OCI-M2 (cell line): ENCODE data around the gene ADIPOR2.
"Not testable (repeated sequence)": the region's sequence is repeated elsewhere in the genome, so short reads cannot be mapped to it uniquely, and the experiment has no call there.

Source experiments
- DNase-seq: peaks from one replicate; lab custom pipeline; 2025; ENCODE audit not compliant: unreplicated experiment; lab: John Stamatoyannopoulos, UW

The ADIPOR2 gene

DNA sequence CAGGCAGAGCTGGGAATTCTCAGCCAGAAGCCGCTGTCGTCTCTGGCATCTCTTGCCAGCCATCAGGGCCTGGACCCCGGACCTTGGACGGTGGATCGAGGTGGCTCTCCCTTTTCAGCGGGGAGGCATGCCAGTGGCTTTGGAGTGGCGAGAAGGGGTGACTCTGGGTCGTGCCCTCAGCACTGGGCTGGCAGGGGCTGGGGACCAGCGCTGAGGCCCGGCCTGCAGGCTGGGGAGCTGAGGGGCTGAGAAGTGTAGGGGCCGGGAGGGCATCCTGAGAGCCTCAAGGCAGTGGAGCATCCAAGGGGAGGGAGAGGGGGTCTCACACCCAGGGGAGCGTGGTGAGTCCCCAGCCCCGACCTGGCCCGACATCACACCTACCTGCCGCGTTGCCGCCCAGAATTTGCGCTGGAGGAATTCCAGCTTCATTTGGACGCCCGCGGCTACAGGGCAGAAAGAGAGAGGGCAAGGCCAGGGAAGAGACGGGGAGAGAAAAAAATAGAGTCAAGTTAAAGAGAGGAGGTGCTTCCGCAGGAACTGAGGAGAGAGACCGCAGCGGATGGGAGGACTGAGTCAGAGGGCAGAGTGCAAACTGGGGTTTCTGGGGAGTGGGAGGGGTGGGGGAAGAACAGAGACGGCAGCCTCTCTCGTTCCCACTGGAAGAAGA, 120.5 kb downstream of the ADIPOR2 start:
- no peak for DNase-seq

DNA sequence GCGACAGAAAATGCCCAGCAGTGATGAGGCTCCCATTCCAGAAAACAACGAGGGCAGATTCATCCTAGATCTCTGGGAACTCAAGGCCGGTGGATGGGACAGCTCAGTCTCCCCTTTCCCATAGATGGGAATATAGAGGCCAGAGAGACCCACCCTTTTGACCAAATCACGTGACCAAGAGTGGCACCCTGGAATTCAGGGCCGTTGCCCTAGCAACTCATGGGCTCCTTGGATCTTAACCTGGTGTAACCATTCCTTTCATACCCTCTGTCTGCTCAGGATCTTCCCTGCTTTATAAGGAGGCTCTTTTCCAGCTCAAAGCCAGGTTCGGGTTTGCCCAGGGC, 121.0 kb downstream of the ADIPOR2 start:
- DNase-seq, result no peak

DNA sequence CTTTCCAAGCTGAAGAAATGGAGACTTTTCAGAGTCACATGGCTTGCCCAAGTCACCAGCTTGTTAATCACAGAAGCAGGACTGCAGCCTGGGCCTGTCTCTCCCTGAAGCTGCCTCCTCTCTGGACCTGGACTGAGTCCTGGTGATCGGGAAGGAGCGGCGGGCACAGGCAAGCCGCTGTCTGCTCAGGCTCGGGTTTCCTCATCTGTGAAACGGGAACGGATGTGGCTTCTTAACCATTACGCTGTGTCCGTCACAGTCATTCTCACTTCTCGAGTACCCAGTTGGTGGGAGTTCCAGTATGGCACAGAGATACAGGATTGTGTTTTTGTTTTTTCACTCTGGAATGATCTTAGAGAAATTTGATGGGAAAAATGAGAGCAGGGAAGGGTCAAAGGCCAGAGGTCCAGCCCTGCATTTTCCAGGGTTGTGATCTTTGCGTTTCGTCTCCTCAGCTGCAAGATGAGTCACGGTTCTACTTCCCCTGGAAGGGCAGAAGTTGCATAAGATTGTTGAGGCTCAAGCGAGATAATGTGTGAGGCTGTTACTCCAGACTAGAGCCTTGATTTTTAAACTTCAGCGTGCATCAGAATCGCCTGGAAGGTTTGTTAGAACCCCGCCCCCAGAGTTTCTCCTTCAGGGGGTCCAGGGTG, 121.9 kb downstream of the ADIPOR2 start:
- no peak for DNase-seq

DNA sequence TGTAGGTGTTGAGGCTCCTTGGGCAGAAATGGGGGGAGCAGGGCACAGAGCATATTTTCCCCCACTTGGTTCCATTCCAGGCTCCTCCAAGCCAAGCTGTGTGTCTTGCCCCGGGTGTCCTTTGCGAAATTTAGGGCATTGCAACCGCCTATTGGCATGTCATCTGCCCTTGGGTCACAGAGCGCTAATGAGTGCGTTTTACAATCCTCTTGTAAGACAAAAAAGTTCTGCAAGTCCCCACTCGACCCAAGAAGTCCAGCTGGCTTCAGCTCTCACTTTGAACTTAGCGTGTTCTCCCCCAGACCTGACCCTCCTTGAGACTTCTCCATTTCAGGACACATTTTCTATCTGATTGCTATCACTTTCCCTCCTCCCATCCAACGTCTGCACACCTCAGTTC, 123.4 kb downstream of the ADIPOR2 start:
- no peak for DNase-seq

DNA sequence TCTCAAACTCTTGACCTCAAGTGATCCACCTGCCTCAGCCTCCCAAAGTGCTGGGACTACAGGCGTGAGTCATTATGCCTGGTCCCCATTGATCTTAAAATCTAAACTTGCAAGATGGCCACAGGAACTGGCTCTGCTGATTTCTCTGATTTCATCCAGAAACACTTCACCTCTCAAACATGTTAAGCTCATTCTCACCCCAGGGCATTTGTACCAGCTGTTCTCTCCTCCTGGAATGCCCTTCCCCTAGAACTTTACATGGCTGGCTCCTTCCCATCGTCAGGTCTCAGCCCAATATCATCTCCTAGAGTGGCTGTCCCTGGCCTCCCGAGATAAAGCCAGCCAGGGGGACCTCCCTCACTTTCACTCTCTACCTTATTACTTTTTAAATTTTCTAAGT, 124.2 kb downstream of the ADIPOR2 start:
- no peak for DNase-seq

DNA sequence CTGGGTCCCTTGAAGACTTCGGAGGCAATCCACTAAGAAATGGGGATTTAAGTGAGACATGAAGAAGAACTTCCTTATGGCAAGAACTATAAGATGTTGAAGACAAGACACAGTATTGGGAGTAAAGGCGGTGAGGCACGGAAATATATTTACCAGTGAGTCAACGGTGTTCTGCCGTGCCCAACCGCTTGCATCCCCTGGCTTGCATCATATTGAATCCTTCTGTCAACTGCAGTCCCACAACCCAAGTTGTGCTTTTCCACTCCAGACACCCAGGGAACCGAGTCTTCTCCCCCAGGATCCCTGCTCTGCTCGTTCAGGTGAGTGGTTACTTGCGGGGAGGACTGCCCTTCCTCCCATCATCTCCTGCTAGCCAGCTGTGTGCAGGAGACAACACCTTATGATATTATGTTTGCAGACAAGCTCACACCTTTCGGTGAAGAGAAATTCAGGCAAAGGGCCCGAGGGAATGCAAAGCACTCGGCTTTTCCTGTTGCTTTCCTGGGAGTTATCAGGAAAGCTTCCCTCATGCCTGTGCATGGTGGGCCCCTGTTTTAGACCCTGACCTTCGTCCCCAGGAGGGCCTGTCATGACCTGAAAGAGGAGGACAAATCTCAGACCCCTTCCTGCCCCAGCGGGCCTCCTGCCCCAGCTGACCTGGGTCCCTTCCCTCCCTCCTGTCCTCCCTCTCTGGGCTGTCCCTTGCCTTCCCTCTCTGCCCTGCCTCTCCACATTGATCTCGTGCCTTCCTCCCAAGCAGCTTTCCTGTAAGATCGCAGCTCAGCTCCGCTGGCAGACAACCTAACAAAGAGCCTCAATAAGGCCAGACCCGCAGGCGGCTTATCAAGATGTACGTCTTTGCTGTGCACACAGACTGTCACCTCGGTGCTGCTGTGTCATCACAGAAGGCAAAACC, 125.2 kb downstream of the ADIPOR2 start:
- no peak for DNase-seq

DNA sequence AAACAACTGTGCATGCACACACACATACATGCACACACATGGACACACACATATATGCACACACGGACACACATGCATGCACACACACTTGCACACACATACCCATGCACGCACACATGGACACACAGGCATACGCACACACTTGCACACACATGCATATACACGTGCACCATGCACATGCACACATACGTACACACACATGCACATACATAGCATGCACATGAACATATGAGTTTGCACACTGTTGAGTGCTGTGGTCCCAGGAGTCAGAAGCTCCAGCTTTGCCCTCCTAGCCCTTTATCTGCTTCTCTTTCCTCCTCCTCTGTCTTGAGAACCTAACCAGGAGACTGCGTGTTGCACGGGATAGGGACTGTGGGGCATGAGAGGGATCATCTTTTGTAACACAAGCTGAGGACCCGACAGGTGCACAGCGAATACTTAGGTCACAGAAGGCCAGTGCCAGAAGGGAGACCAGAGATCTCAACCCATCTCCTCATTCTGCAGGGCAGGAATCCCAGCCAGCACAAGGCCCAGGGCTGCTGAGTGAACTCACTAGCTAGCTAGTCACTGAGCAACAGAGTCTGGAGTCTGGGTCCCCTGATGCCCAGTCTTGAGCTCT, 126.0 kb downstream of the ADIPOR2 start:
- DNase-seq, result no peak

DNA sequence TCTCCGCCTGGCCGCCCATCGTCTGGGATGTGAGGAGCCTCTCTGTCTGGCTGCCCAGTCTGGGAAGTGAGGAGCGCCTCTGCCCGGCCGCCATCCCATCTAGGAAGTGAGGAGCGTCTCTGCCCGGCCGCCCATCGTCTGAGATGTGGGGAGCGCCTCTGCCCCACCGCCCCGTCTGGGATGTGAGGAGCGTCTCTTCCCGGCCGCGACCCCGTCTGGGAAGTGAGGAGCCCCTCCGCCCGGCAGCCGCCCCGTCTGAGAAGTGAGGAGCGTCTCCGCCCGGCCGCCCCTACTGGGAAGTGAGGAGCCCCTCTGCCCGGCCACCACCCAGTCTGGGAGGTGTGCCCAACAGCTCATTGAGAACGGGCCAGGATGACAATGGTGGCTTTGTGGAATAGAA, 127.1 kb downstream of the ADIPOR2 start:
- not testable (repeated sequence) for DNase-seq

DNA sequence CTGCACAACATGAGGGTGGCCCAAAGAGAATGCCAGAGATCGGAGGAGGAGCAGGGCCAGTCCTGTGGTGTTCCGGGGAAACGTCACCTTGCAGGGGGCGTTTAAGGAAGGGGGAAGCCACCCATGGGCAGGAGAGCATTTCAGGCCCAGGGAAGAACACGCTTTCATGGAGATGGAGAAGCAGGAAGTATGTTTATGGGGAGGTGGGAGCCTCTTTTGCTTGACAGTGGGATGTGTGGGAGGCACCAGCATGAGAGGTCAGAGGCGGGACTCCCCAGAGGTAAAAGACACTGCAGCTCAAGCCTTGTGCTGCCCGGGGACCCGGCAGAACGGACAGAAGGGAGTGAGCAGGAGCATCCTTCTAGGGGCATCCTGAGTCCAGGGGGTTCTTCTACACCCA, 128.2 kb downstream of the ADIPOR2 start:
- DNase-seq, result no peak

DNA sequence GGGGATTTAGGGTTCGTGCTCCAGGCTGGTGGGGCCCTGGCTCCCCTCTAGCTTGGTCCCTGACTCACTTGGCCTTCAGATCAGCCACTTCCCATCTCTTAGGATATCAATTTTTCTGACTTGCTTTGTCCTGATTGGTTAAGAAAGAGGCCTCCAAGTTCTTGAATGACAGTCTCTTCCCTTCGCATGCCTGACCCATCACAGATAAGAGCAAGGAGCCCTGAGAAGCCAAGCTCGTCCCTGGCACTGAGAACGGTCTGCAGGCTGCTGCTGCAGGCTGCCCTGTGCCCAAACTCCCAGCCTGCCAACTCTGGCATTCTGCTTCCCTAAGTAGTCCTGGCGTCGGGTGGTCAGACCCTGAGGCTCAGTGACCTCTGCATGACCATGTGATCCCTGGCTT, 128.7 kb downstream of the ADIPOR2 start:
- no peak for DNase-seq

DNA sequence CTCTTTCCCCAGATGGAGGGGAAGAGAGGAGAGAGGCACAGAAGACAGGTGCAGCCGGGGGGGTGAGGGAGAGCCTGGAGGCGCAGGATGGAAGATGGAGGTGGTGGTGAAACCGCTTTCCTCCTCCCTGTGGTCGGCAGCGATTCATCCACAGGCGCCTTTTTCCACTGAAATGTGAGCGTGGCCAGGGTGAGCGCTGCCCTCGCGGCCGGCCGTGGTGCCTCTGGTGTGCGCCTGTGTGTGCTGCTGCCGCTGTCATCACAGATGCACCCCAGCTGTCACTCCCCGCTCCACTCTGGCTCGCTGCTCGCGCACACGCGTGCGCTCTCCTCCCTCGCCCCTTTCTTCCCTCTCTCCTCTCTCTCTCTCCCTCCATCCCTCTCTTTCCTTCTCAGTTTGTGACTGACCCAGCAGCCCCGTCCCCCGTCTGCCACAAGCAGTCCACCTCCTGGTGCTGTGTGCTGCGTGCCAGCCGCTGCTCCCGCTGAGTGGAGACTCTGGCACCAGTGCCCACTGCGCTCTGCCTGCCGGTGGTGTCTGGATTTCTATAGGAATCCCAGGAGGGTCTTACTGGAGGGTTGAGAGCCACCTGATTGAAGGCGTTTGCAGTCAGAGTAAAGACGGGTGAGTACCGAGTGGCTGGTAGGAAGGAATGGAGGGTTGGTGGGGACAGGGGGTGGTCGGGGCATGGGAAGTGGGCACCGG, 129.5 kb downstream of the ADIPOR2 start, which contains the start of gene LRTM2:
Gene LRTM2, plus strand, starts transcription at position 375 of the 705 bp plus-strand sequence. CDS start 7,584 bp downstream, outside the sequence.
- no peak for DNase-seq

DNA sequence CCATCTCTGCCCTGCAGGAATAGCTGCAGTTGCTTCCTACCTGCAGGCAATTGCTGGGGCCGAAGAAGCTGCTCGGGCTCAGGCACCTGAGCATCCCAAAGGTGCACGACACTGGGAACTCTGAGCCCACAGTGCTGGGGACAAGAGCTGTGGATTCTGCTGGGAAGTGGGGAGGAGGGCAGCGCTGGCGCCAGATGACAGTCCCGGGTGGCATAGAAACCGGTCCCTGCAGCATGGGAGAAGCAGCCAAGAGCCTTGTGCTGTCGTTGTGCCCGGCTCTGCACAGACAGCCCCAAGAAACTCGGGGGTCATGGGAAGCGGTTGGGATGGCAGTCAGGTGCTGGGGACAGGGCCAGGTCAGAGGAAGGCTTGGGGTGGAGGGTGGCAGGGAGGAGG, 130.0 kb downstream of the ADIPOR2 start:
- DNase-seq, result no peak

DNA sequence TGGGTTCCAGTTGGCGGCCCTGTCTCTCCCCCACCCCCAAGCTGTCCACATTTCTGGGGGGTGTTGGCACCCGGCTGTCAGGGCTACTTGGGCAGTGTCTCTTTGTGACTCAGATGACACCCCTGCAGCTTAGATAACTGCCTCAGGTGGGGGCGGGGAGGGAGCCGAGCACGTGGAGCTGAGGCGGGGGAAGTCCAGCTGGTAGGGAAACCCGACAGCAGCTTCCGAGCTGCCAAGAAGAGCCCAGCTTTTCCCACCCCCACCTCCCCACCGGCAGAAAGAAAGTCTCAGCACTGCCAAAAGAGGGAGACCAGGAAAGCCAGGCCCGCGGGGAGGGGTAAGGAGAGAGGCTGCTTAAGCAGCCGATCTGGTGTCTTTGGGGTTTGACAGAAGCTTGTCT, 130.9 kb downstream of the ADIPOR2 start:
- DNase-seq, result no peak

DNA sequence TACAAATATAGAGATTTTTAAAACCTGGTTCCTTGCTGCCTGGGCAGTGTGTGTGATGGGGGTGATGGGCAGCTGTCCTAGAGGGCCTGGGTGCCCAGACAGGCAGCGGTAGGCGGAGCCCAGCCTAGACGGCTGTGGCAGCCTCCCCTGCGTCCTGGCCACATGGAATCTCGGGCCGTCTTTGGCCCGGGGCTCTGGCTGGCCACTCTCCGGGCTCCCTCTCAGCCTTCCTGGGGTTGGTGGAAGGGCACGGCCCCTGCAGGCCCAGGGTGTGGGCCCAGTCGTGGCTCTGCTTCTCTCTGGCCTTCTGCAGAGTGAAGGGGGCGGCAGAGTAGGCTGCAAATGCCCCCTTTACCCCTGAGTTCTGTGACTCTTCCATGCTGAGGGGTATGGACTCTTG, 131.8 kb downstream of the ADIPOR2 start:
- DNase-seq, result no peak

DNA sequence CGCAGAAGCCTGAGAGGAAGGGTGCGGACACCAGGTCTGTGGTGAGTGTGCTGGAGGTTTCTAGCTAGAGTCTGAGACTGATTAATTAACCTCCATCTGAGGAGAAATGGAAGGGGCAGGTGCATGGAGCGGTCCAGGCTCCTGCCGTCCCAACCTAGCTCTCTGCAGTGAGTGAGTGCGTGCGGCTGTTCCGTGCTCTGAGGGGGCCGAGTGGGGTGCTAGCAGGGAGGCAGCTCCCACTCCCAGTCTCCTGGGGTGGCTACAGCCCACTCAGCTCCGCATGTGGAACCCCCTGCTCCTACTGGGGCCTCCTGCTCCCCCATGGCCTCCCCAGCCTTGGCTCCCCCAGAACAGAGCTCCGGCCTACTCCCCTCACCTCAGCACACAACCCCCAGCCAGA, 132.4 kb downstream of the ADIPOR2 start:
- no peak for DNase-seq

DNA sequence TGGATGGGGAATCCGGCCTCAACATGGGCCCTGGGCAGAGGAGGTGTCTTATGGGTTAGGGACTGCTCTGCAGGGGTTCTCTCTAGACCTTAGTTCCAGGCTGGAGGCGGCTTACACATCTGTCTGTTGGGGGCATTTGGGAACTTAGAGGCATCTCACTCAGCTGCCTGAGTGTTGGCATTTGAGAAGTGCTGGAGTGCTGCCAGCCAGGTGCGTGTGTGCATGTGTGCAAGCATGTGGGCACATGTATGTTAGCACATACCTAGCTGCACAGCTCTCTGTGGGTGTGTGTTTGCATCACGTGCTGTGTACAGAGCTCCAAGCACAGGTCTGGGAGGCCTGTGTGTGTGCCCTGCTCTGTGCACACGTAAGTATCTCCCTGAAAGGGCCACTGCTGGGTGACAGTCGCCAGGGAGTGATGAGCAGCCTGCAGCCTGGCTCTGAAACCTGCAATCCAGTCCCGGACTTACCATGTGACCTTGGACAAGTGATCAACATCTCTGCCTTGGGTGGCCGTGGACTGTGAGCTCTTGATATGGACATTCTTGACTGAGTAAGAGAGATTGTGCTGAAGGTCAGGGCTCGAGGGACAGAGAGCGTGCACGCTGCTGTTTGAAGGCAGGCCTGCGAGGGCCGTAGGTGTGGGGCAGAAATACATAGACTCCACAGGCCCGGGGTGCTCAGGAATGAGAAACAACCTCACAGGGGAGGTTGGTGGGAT, 134.7 kb downstream of the ADIPOR2 start:
- no peak for DNase-seq

DNA sequence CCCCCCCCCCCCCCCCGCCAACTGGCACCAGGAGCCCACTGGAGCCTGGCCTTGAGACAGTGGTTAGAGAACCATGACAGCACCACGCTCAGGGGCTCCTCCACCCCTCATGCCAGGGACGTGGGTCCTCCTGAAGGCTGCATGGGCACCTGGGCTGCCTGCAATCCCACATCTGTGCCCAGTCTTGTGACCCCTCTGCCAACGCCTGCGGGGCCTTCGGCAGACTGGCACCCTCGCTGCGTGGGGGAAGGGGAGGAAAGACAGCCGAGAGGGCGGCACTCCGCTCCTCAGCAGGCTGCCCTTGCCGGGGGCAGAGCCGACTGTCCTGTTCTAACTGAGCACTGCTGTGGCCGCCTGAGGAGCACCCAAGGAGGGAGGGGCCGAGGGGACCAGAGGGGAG, 135.5 kb downstream of the ADIPOR2 start:
- DNase-seq, result no peak

DNA sequence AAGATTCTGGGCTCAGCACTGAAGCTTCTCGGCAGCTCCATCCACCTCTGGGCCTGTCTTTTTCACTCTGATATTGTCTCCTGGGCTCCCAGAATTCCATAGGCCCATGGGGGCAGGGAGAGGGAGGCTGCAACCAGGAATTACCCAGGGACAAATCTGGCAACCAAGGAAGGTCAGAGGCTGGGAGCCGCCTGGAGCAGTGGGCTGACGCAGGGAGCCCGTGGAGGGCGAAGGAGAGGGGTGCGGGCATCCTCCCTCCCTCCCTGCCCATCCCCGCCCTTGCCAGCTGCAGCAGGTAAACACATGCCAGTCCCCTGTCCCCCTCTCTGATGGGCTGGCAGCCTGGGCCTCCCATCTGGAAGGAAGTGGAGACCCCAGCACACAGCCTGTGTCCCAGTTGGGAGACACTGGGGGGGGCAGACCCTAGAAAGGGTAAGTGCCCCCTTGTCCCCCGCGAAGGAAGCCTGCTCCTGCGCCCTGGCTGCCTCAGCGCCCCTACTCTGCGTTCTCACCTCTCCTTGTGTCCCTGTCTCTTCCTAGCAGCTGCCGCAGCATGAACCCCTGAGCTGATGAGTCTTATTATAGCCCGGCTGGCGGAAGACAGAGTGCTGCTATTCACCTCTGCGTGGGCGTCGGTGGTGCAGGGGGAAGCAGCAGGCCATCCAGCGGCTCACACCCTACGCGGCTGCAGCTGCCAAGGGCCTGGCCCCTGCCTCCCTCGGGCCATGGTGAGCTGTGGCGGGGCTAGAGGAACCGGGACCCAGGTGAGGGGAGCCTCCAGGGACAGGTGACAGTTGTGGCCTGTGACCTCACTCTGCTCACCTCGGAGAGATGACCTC, 136.2 kb downstream of the ADIPOR2 start:
- no peak for DNase-seq
